Transverse colon (tissue), 4 donors: ENCODE data around the gene VGLL4. TPM values are rescaled to one million over a fixed set of nuclear protein-coding genes. Genes with fewer than 3 reads are reported as not detected.

Experiments used
- DNase-seq: peaks from one replicate; pipeline ENCODE4 v3.0.0-alpha.2; 2019
- H3K27ac ChIP-seq, 4 donors: fragments of 200-600 bp; sonication (generic); 2 replicates each; pipeline ENCODE4 v1.5.1; 2016 to 2018; ENCODE audit warnings: inconsistent platforms in 4 of 4
- H3K27me3 ChIP-seq: fragments of 200-600 bp; sonication (generic); 2 replicates; pipeline ENCODE4 v1.5.1; 2017; ENCODE audit warnings: inconsistent platforms
- H3K36me3 ChIP-seq, 4 donors: fragments of 200-600 bp; sonication (generic); 2 replicates each; pipeline ENCODE4 v1.5.1; 2017 to 2019; ENCODE audit warnings: inconsistent platforms in 4 of 4
- H3K4me1 ChIP-seq, 4 donors: fragments of 200-600 bp; sonication (generic); 2 replicates each; pipeline ENCODE4 v1.5.1; 2017 to 2020; ENCODE audit warnings: inconsistent platforms in 4 of 4
- H3K4me3 ChIP-seq, 4 donors: fragments of 200-600 bp; sonication (generic); 1 replicate in 1 of 4; 2 replicates in 3 of 4; pipeline versions ENCODE4 v1.5.1 to v1.6.1; 2017 to 2019; ENCODE audit warnings: inconsistent platforms in 4 of 4
- H3K9me3 ChIP-seq, 2 donors: fragments of 200-600 bp; sonication (generic); 2 replicates each; pipeline ENCODE4 v1.5.1; 2017 to 2019; ENCODE audit warnings: inconsistent platforms in 2 of 2
- CTCF ChIP-seq, 5 experiments: fragments of 200-600 bp in 3 of 5; fragments of 450-650 bp in 2 of 5; sonication (generic) in 3 of 5; IDR thresholded peaks; 1 replicate in 2 of 5; 2 replicates in 3 of 5; pipeline ENCODE4 v1.5.1; 2016 to 2017; ENCODE audit warnings: antibody characterized with exemption in 5 of 5, inconsistent platforms in 3 of 5, mild to moderate bottlenecking in 2 of 5, moderate library complexity in 1 of 5
- EP300 ChIP-seq: sonication (generic); formaldehyde crosslinking; IDR thresholded peaks from one replicate; pipeline ENCODE4 v1.6.1; 2017; ENCODE audit warnings: antibody characterized with exemption, low read depth
- POLR2A ChIP-seq: fragments of 450-650 bp; IDR thresholded peaks from one replicate; pipeline ENCODE4 v1.6.1; 2016; ENCODE audit warnings: antibody characterized with exemption, mild to moderate bottlenecking, moderate library complexity
- POLR2AphosphoS5 ChIP-seq, 3 donors: sonication (generic); formaldehyde crosslinking; IDR thresholded peaks; one replicate each; pipeline ENCODE4 v1.6.1; 2016; ENCODE audit warnings: antibody characterized with exemption in 3 of 3
- WGBS, 2 donors: methylation state at CpG; one replicate each; pipeline ENCODE4 v1.1.5; 2018; ENCODE audit warnings: low coverage in 1 of 2; 5-methylcytosine and 5-hydroxymethylcytosine counted together
- in situ Hi-C, 4 donors: fragments of 200-750 bp; cut with MboI; loops; one replicate each; pipeline versions ENCODE4 v1.15.0 to v1.15.1; 2017; ENCODE audit warnings: low sequenced_read_pairs in 3 of 4, low pct_ligation_motif_present in 1 of 4, low pct_unique_long_range_greater_than_20kb in 1 of 4
- intact Hi-C: fragments of 100-400 bp; cut with DNase I; formaldehyde crosslinking; loops from one replicate; pipeline ENCODE4 v1.15.1; 2023; ENCODE audit warnings: low total_unique reads
- total RNA-seq, 4 donors: library from RNA; depleted of rRNA; stranded (reverse); fragments of >200 nt; gene quantifications; one replicate each; pipeline ENCODE4 v1.1.0, GENCODE V29; 2016

The VGLL4 gene
- total RNA-seq, 4 donors from 2014 or later: 67.3 to 175 (median 95.0) TPM

- no peaks in the 10 kb centered on the region for H3K36me3 ChIP-seq
- in situ Hi-C loops: loop anchor here in 1 of 4 donors (25.0 kb wide), 1 partner anchor 136 kb away; no protein-coding TSS in a partner anchor
- WGBS, 2 donors: 50 to 67% methylated on average over 3 to 7 of the region's 7 CpGs
- DNase-seq: no peak
- no peaks in the 10 kb centered on the region for H3K27me3 ChIP-seq
- H3K4me3 ChIP-seq: no peak overlapping the region
- no peaks in the 10 kb centered on the region for H3K4me1 ChIP-seq
- intact Hi-C loops: no loop called here
- no peaks in the 10 kb centered on the region for H3K9me3 ChIP-seq
- peak overlapping the region; percentile 6 to 74 (median 37) for H3K27ac ChIP-seq
- TF ChIP-seq CTCF (IDR thresholded peaks at IDR 0.05) (no peak), POLR2AphosphoS5 (IDR thresholded peaks at IDR 0.05) (no peak), EP300 (no peak), POLR2A (no peak)
Measured at GRCh38 chr3:11523572-11524101, 120.1 kb downstream of the VGLL4 start.

- intact Hi-C loops (no loop called here), in situ Hi-C loops (loop anchor here in 1 of 4 donors (25.0 kb wide), 1 partner anchor 136 kb away; no protein-coding TSS in a partner anchor)
- 77 to 80% methylated on average over 7 to 8 of the region's 8 CpGs for WGBS, 2 donors
- no peak for DNase-seq
- TF ChIP-seq POLR2AphosphoS5 (IDR thresholded peaks at IDR 0.05): no peak
- TF ChIP-seq EP300: no peak
- no peak for TF ChIP-seq CTCF (IDR thresholded peaks at IDR 0.05)
- TF ChIP-seq POLR2A: no peak
- Histone ChIP-seq H3K27me3 (no peaks in the 10 kb centered on the region), H3K9me3 (no peaks in the 10 kb centered on the region), H3K27ac (peak overlapping the region; percentile 6 to 74 (median 30)), H3K4me1 (no peaks in the 10 kb centered on the region), H3K4me3 (no peak overlapping the region), H3K36me3 (no peaks in the 10 kb centered on the region)
Measured at GRCh38 chr3:11522953-11523571, 120.7 kb downstream of the VGLL4 start.

GRCh38 chr3:11522398-11522715 lies 121.4 kb downstream of the VGLL4 start:
- intact Hi-C loops: no loop called here
- Histone ChIP-seq H3K27ac (no peak overlapping the region), H3K27me3 (no peaks in the 10 kb centered on the region), H3K9me3 (no peaks in the 10 kb centered on the region), H3K4me3 (no peak overlapping the region), H3K36me3 (no peaks in the 10 kb centered on the region), H3K4me1 (no peaks in the 10 kb centered on the region)
- DNase-seq: no peak
- 96% methylated on average over 5 of the region's 5 CpGs; no CpG with 5 or more reads in 1 of the 2 donors for WGBS, 2 donors
- TF ChIP-seq CTCF (IDR thresholded peaks at IDR 0.05) (no peak), POLR2A (no peak), EP300 (no peak), POLR2AphosphoS5 (IDR thresholded peaks at IDR 0.05) (no peak)
- in situ Hi-C loops: loop anchor here in 1 of 4 donors (25.0 kb wide), 1 partner anchor 135 kb away; no protein-coding TSS in a partner anchor

GRCh38 chr3:11521167-11521566 lies 122.5 kb downstream of the VGLL4 start:
- 96% methylated on average over 8 of the region's 8 CpGs; no CpG with 5 or more reads in 1 of the 2 donors for WGBS, 2 donors
- no peak for DNase-seq
- TF ChIP-seq EP300 (no peak), POLR2AphosphoS5 (IDR thresholded peaks at IDR 0.05) (no peak), POLR2A (no peak), CTCF (IDR thresholded peaks at IDR 0.05) (no peak)

More at GRCh38 chr3:11521167-11521566, 122.5 kb downstream of the VGLL4 start:
- intact Hi-C loops (no loop called here), in situ Hi-C loops (loop anchor here in 1 of 4 donors (25.0 kb wide), 1 partner anchor 134 kb away; no protein-coding TSS in a partner anchor)
- H3K27me3 ChIP-seq: no peaks in the 10 kb centered on the region
- H3K36me3 ChIP-seq: no peaks in the 10 kb centered on the region
- H3K4me1 ChIP-seq: no peaks in the 10 kb centered on the region
- no peak overlapping the region for H3K4me3 ChIP-seq
- H3K27ac ChIP-seq: no peak overlapping the region
- H3K9me3 ChIP-seq: no peaks in the 10 kb centered on the region
